ENCODE results near the gene PROK1. TPM values are rescaled to one million over a fixed set of nuclear protein-coding genes. Genes with fewer than 3 reads are reported as not detected.

Gene PROK1
- total and polyA plus RNA-seq, 2 of the 4 experiments (the other 2 are of a cell fraction), result not detected

DNA sequence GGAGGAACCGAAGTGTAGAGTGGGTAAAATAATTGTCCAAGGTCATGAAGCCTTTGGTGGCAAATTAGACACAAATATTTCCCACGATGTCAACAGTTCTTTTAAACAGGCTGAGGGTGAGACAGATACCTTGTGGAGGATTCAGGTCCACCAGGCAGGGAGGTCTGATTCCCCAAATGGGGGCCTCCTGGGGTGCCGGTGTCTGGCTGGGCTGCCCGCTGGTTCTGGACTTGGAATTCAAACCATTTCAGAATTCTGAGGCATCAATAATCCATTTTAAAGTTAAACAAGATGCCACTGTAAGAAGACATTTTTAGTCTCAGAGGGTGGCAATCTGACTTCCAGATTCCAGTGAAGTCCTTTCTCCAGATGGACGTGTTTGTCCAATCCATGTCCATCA, 52.5 kb downstream of the PROK1 start:
- H3K4me2 ChIP-seq (ENCODE audit: low read depth, low read length), result no peak overlapping the region
- no peaks in the 10 kb centered on the region for H3K9me1 ChIP-seq (ENCODE audit: insufficient read depth, low read length)
- in situ Hi-C loops (cut with MboI; ENCODE audit: low sequenced_read_pairs), result no loop called here
- no peak overlapping the region for H3K4ac ChIP-seq (ENCODE audit: low read depth, low read length)
- no peak for DNase-seq
- H2BK120ac ChIP-seq (ENCODE audit: low read depth, low read length), result no peak overlapping the region
- intact Hi-C loops (cut with micrococcal nuclease), result no loop called here
- TF ChIP-seq SMC3 (IDR thresholded peaks at IDR 0.05; ENCODE audit: low read depth, low read length), result no peak
- no peak for TF ChIP-seq RAD21 (IDR thresholded peaks at IDR 0.05; ENCODE audit: low read length)
- TF ChIP-seq, protein P1, sequence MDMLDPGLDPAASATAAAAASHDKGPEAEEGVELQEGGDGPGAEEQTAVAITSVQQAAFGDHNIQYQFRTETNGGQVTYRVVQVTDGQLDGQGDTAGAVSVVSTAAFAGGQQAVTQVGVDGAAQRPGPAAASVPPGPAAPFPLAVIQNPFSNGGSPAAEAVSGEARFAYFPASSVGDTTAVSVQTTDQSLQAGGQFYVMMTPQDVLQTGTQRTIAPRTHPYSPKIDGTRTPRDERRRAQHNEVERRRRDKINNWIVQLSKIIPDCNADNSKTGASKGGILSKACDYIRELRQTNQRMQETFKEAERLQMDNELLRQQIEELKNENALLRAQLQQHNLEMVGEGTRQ (IDR thresholded peaks at IDR 0.05; ENCODE audit: low read depth, low read length), result no peak
- TF ChIP-seq, protein P2, sequence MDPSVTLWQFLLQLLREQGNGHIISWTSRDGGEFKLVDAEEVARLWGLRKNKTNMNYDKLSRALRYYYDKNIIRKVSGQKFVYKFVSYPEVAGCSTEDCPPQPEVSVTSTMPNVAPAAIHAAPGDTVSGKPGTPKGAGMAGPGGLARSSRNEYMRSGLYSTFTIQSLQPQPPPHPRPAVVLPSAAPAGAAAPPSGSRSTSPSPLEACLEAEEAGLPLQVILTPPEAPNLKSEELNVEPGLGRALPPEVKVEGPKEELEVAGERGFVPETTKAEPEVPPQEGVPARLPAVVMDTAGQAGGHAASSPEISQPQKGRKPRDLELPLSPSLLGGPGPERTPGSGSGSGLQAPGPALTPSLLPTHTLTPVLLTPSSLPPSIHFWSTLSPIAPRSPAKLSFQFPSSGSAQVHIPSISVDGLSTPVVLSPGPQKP (IDR thresholded peaks at IDR 0.05; ENCODE audit: borderline replicate concordance, low read depth, low read length), result no peak
- TF ChIP-seq BHLHE40 (IDR thresholded peaks at IDR 0.05; ENCODE audit: low read depth, low read length), result no peak
- no peak for TF ChIP-seq FOS (IDR thresholded peaks at IDR 0.05; ENCODE audit: low read depth, low read length)
- TF ChIP-seq NFE2L2 (IDR thresholded peaks at IDR 0.05; ENCODE audit: low read depth, low read length), result no peak
- TF ChIP-seq MAZ (IDR thresholded peaks at IDR 0.05; ENCODE audit: borderline replicate concordance, low read depth, low read length), result no peak
- TF ChIP-seq CHD1 (IDR thresholded peaks at IDR 0.05; ENCODE audit: low read depth, low read length), result no peak
- no peak for TF ChIP-seq MXI1 (IDR thresholded peaks at IDR 0.05; ENCODE audit: borderline replicate concordance, low read depth, low read length)
- no peak for TF ChIP-seq POLR2A (IDR thresholded peaks at IDR 0.05; ENCODE audit: low read depth, low read length)
- no peak for TF ChIP-seq MAFK (IDR thresholded peaks at IDR 0.05; ENCODE audit: low read depth, low read length)
- no peak for TF ChIP-seq CEBPB (IDR thresholded peaks at IDR 0.05; ENCODE audit: low read depth, low read length)
- TF ChIP-seq RFX5 (IDR thresholded peaks at IDR 0.05; ENCODE audit: low read depth, low read length), result no peak
- TF ChIP-seq, protein P3, sequence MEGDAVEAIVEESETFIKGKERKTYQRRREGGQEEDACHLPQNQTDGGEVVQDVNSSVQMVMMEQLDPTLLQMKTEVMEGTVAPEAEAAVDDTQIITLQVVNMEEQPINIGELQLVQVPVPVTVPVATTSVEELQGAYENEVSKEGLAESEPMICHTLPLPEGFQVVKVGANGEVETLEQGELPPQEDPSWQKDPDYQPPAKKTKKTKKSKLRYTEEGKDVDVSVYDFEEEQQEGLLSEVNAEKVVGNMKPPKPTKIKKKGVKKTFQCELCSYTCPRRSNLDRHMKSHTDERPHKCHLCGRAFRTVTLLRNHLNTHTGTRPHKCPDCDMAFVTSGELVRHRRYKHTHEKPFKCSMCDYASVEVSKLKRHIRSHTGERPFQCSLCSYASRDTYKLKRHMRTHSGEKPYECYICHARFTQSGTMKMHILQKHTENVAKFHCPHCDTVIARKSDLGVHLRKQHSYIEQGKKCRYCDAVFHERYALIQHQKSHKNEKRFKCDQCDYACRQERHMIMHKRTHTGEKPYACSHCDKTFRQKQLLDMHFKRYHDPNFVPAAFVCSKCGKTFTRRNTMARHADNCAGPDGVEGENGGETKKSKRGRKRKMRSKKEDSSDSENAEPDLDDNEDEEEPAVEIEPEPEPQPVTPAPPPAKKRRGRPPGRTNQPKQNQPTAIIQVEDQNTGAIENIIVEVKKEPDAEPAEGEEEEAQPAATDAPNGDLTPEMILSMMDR (conservative IDR thresholded peaks at IDR 0.05; ENCODE audit: low read depth, low read length), result no peak
- H4K20me1 ChIP-seq (ENCODE audit: insufficient read depth, low read length), result no peaks in the 10 kb centered on the region
- H3K18ac ChIP-seq (ENCODE audit: low read depth, low read length), result no peak overlapping the region
- no peak overlapping the region for H2BK15ac ChIP-seq (ENCODE audit: low read depth, low read length)
- no peaks in the 10 kb centered on the region for H3K36me3 ChIP-seq (ENCODE audit: control insufficient read depth, insufficient read depth, low read length)
- no peak overlapping the region for H2AK9ac ChIP-seq (replicated peaks; ENCODE audit: low read depth, low read length, poor library complexity)
- no peak overlapping the region for H3K4me3 ChIP-seq (ENCODE audit: insufficient read depth, low read depth, low read length)
- H4K5ac ChIP-seq (ENCODE audit: low read depth, low read length), result no peak overlapping the region
- no peak overlapping the region for H3K56ac ChIP-seq (ENCODE audit: extremely low read depth, insufficient read depth, low read length)
- no peak overlapping the region for H2BK5ac ChIP-seq (ENCODE audit: low read depth, low read length, poor library complexity, severe bottlenecking)
- no peak overlapping the region for H2BK20ac ChIP-seq (ENCODE audit: low read depth, low read length)
- BruUV-seq (replicated peaks), result no TSS peak
- ATAC-seq (ENCODE audit: low read depth), result no peak
- dilution Hi-C loops (cut with HindIII; ENCODE audit: low sequenced_read_pairs, unreplicated experiment), result no loop called here
- H3K27me3 ChIP-seq (ENCODE audit: control insufficient read depth, insufficient read depth, low read length), result peaks cover 60% of the 10 kb centered on the region
- no peak overlapping the region for H3K14ac ChIP-seq (replicated peaks; ENCODE audit: low read depth, low read length)
- H2AK5ac ChIP-seq (ENCODE audit: low read depth, low read length), result no peak overlapping the region
- no peaks in the 10 kb centered on the region for H3K4me1 ChIP-seq (ENCODE audit: control insufficient read depth, insufficient read depth, low read length)
- ChIA-PET POLR2A (ENCODE audit: unreplicated experiment) (no interaction called here), CTCF (no interaction called here)
- no peak overlapping the region for H2AFZ ChIP-seq (replicated peaks; ENCODE audit: low read length, poor library complexity)
- H3K23ac ChIP-seq (ENCODE audit: low read depth, low read length), result no peak overlapping the region
- no peak overlapping the region for H3K27ac ChIP-seq (ENCODE audit: insufficient read depth, low read length)
- no peaks in the 10 kb centered on the region for H3K79me1 ChIP-seq (ENCODE audit: low read depth in 1 of 2, low read length in 2 of 2)
- no peaks in the 10 kb centered on the region for H3K9me3 ChIP-seq (ENCODE audit: control insufficient read depth, insufficient read depth, low read length)
- no peak overlapping the region for H4K8ac ChIP-seq (ENCODE audit: low read depth in 2 of 2, low read length in 2 of 2)
- no peak overlapping the region for H4K91ac ChIP-seq (ENCODE audit: insufficient read depth, low read depth, low read length)
- no peak overlapping the region for H3K9ac ChIP-seq (ENCODE audit: low read depth, low read length)
- WGBS, 2 experiments (ENCODE audit: extremely low coverage in 2 of 2, insufficient read length in 1 of 2), result 80% methylated on average over 1 of the region's 5 CpGs; no CpG with 5 or more reads in 1 of the 2 experiments
